CMK (cell line): ENCODE data around the gene LGALS13.
"Not testable (repeated sequence)": the region's sequence is repeated elsewhere in the genome, so short reads cannot be mapped to it uniquely, and the experiment has no call there.

Experiments used
- DNase-seq: peaks from one replicate; pipeline ENCODE4 v3.0.0-alpha.2; 2010; ENCODE audit warnings: low read depth

LGALS13 gene

GRCh38 chr19:39617745-39618144 is 15.4 kb downstream of the LGALS13 start:
- no peak for DNase-seq

GRCh38 chr19:39623946-39624345 is 21.6 kb downstream of the LGALS13 start:
- DNase-seq, result no peak

- DNase-seq, result not testable (repeated sequence)
Observed at GRCh38 chr19:39627631-39628030, 25.3 kb downstream of the LGALS13 start.

- DNase-seq, result no peak
Observed at GRCh38 chr19:39631178-39631577, 28.9 kb downstream of the LGALS13 start.

GRCh38 chr19:39631626-39632025 is 29.3 kb downstream of the LGALS13 start:
- DNase-seq, result no peak

- DNase-seq, result no peak
Observed at GRCh38 chr19:39637891-39638290, 35.6 kb downstream of the LGALS13 start.

- no peak for DNase-seq
Observed at GRCh38 chr19:39641773-39642172, 39.4 kb downstream of the LGALS13 start.

- DNase-seq, result no peak
Observed at GRCh38 chr19:39643591-39643990, 41.3 kb downstream of the LGALS13 start.

GRCh38 chr19:39645800-39646411 is 43.6 kb downstream of the LGALS13 start:
- DNase-seq, result peak; percentile 5

GRCh38 chr19:39647918-39648317 is 45.6 kb downstream of the LGALS13 start:
- DNase-seq, result no peak

- no peak for DNase-seq
Observed at GRCh38 chr19:39655613-39656012, 53.3 kb downstream of the LGALS13 start, which contains the start of gene LGALS16. TSS of gene LGALS16 (plus strand) at chr19:39655913. CDS start at chr19:39655962, 49 bp downstream.
